SK-N-SH (cell line): ENCODE data around the gene KBTBD2. TPM values are rescaled to one million over a fixed set of nuclear protein-coding genes. Genes with fewer than 3 reads are reported as not detected.

Experiments
- CTCF ChIA-PET: fragments of 300-600, 350-600 bp; formaldehyde crosslinking; extraction: SDS; loops from one replicate; lab custom pipeline; 2021; lab: Yijun Ruan, JAX
- POLR2A ChIA-PET: fragments of 350-600 bp; sonication (Branson Sonifier 250); formaldehyde crosslinking; extraction: SDS; loops from one replicate; lab custom pipeline; 2020; ENCODE audit warnings: antibody characterized with exemption, inconsistent platforms; lab: Yijun Ruan, JAX
- DNase-seq: peaks from one replicate; pipeline ENCODE4 v3.0.0; 2012
- H2AFZ ChIP-seq: fragments of 200-600 bp; sonication (generic); 2 replicates; pipeline ENCODE4 v1.8.1; 2016; ENCODE audit warnings: antibody characterized with exemption, mild to moderate bottlenecking, low read depth
- H3F3A ChIP-seq: fragments of 200-600 bp; sonication (generic); replicated peaks from 2 replicates; pipeline ENCODE3; 2016; ENCODE audit warnings: antibody characterized with exemption, mild to moderate bottlenecking; ENCODE audit not compliant: insufficient read depth
- H3K27ac ChIP-seq, 2 experiments: fragments of 200-500 bp in 1 of 2; fragments of 200-600 bp in 1 of 2; sonication (Bioruptor generic) in 1 of 2; sonication (generic), shearing (Covaris generic) in 1 of 2; 2 replicates each; pipeline versions ENCODE4 v1.5.1 to v1.6.1; 2014 to 2016; ENCODE audit warnings: low read depth in 2 of 2, inconsistent platforms in 1 of 2, low read length in 1 of 2, mild to moderate bottlenecking in 1 of 2, mixed read lengths in 1 of 2
- H3K27me3 ChIP-seq: fragments of 200-600 bp; sonication (generic), shearing (Covaris generic); 2 replicates; pipeline ENCODE4 v1.6.1; 2016; ENCODE audit warnings: mixed run types; ENCODE audit not compliant: insufficient read depth
- H3K36me3 ChIP-seq, 2 experiments: fragments of 200-500 bp in 1 of 2; fragments of 200-600 bp in 1 of 2; sonication (Bioruptor generic) in 1 of 2; sonication (generic) in 1 of 2; replicated peaks in 1 of 2; 2 replicates each; pipeline versions ENCODE3 to v1.5.1; 2014 to 2016; ENCODE audit warnings: low read length in 1 of 2, mild to moderate bottlenecking in 1 of 2; ENCODE audit not compliant: insufficient read depth in 2 of 2, control insufficient read depth in 1 of 2
- H3K4me1 ChIP-seq, 2 experiments: fragments of 200-500 bp in 1 of 2; fragments of 200-600 bp in 1 of 2; sonication (Bioruptor generic) in 1 of 2; sonication (generic), shearing (Covaris generic) in 1 of 2; 2 replicates each; pipeline versions ENCODE4 v1.5.1 to v1.6.1; 2014 to 2016; ENCODE audit warnings: low read depth in 1 of 2, low read length in 1 of 2, mixed run types in 1 of 2; ENCODE audit not compliant: insufficient read depth in 2 of 2, control insufficient read depth in 1 of 2
- H3K4me2 ChIP-seq: fragments of 200-600 bp; sonication (generic), shearing (Covaris generic); 2 replicates; pipeline ENCODE4 v1.6.1; 2017; ENCODE audit warnings: mixed run types
- H3K4me3 ChIP-seq, 2 experiments: fragments of 200-500 bp in 1 of 2; fragments of 200-600 bp in 1 of 2; sonication (Bioruptor generic) in 1 of 2; sonication (generic), shearing (Covaris generic) in 1 of 2; 2 replicates each; pipeline versions ENCODE4 v1.5.1 to v1.8.1; 2014 to 2016; ENCODE audit warnings: low read depth in 2 of 2, inconsistent platforms in 1 of 2, low read length in 1 of 2, mild to moderate bottlenecking in 1 of 2, mixed read lengths in 1 of 2, moderate library complexity in 1 of 2
- H3K79me2 ChIP-seq: fragments of 200-600 bp; sonication (generic); 2 replicates; pipeline ENCODE4 v1.8.1; 2017; ENCODE audit warnings: mild to moderate bottlenecking; ENCODE audit not compliant: insufficient read depth
- H3K9ac ChIP-seq: fragments of 200-600 bp; sonication (generic); 2 replicates; pipeline ENCODE4 v1.6.1; 2017; ENCODE audit warnings: mixed run types
- H3K9me2 ChIP-seq: fragments of 200-600 bp; sonication (generic); 2 replicates; pipeline ENCODE4 v1.6.1; 2017; ENCODE audit warnings: mixed run types
- H3K9me3 ChIP-seq: fragments of 200-600 bp; sonication (generic); 2 replicates; pipeline ENCODE4 v1.6.1; 2017; ENCODE audit warnings: mixed run types, mild to moderate bottlenecking, moderate library complexity
- H4K20me1 ChIP-seq: fragments of 200-600 bp; sonication (generic); 2 replicates; pipeline ENCODE4 v1.6.1; 2017; ENCODE audit warnings: mild to moderate bottlenecking, mixed run types; ENCODE audit not compliant: insufficient read depth
- CHD2 ChIP-seq: fragments of 150-350 bp; IDR thresholded peaks from 2 replicates; pipeline ENCODE4 v1.6.1; 2018; ENCODE audit warnings: low read length; ENCODE audit not compliant: partially characterized antibody
- CTCF ChIP-seq: fragments of 200-600 bp; sonication (generic); IDR thresholded peaks from 2 replicates; pipeline ENCODE4 v1.6.1; 2017; ENCODE audit warnings: antibody characterized with exemption, mild to moderate bottlenecking, moderate library complexity
- ELF1 ChIP-seq: IDR thresholded peaks from 2 replicates; pipeline ENCODE4 v1.4.0; 2012
- EZH2phosphoT487 ChIP-seq: fragments of 200-600 bp; sonication (generic); IDR thresholded peaks from 2 replicates; pipeline ENCODE4 v1.6.1; 2017; ENCODE audit warnings: low read depth, mixed run types, mild to moderate bottlenecking, antibody characterized with exemption, moderate library complexity, borderline replicate concordance
- FOSL2 ChIP-seq: IDR thresholded peaks from 2 replicates; pipeline ENCODE4 v1.4.0; 2012; ENCODE audit warnings: low read depth, mild to moderate bottlenecking, moderate library complexity, borderline replicate concordance
- FOXJ3 ChIP-seq: sonication (generic); formaldehyde crosslinking; IDR thresholded peaks from 2 replicates; pipeline ENCODE4 v1.5.1; 2020; ENCODE audit warnings: mild to moderate bottlenecking, missing genetic modification reagents
- FOXM1 ChIP-seq: IDR thresholded peaks from 2 replicates; pipeline ENCODE4 v1.4.0; 2012; ENCODE audit warnings: low read depth, mild to moderate bottlenecking
- GATA2 ChIP-seq: sonication (generic); formaldehyde crosslinking; IDR thresholded peaks from 2 replicates; pipeline ENCODE4 v1.5.0; 2020; ENCODE audit warnings: mild to moderate bottlenecking, missing genetic modification reagents
- IRF3 ChIP-seq: fragments of 150-350 bp; IDR thresholded peaks from 2 replicates; pipeline ENCODE4 v1.6.1; 2016; ENCODE audit warnings: mild to moderate bottlenecking, low read depth, low read length
- JUND ChIP-seq: IDR thresholded peaks from 2 replicates; pipeline ENCODE4 v1.4.0; 2012
- MAX ChIP-seq: IDR thresholded peaks from 2 replicates; pipeline ENCODE4 v1.4.0; 2012; ENCODE audit warnings: low read depth
- MXI1 ChIP-seq: IDR thresholded peaks from 2 replicates; pipeline ENCODE4 v1.6.1; 2012; ENCODE audit warnings: mild to moderate bottlenecking, low read depth, low read length, improper control_type of control experiment
- NFIC ChIP-seq: IDR thresholded peaks from 2 replicates; pipeline ENCODE4 v1.4.0; 2012; ENCODE audit warnings: borderline replicate concordance
- NRF1 ChIP-seq: IDR thresholded peaks from 2 replicates; pipeline ENCODE4 v1.6.1; 2012; ENCODE audit warnings: low read depth, mild to moderate bottlenecking, low read length
- POLR2AphosphoS5 ChIP-seq: IDR thresholded peaks from 2 replicates; pipeline ENCODE4 v1.6.1; 2012; ENCODE audit warnings: low read depth, low read length
- RAD21 ChIP-seq: IDR thresholded peaks from 2 replicates; pipeline ENCODE4 v1.6.1; 2012; ENCODE audit warnings: mild to moderate bottlenecking, low read length
- RCOR1 ChIP-seq: fragments of 150-350 bp; IDR thresholded peaks from 2 replicates; pipeline ENCODE4 v1.6.1; 2017; ENCODE audit warnings: antibody characterized with exemption, low read length
- REST ChIP-seq: IDR thresholded peaks from 2 replicates; pipeline ENCODE4 v1.6.1; 2012; ENCODE audit warnings: mild to moderate bottlenecking, low read depth, low read length, moderate library complexity
- RXRA ChIP-seq: IDR thresholded peaks from 2 replicates; pipeline ENCODE4 v1.4.0; 2012; ENCODE audit warnings: low read depth, mild to moderate bottlenecking, borderline replicate concordance
- SIN3A ChIP-seq: IDR thresholded peaks from 2 replicates; pipeline ENCODE4 v1.6.1; 2012; ENCODE audit warnings: low read depth, mild to moderate bottlenecking, low read length, moderate library complexity, borderline replicate concordance
- SMC3 ChIP-seq: IDR thresholded peaks from 2 replicates; pipeline ENCODE4 v1.6.1; 2012; ENCODE audit warnings: low read depth, low read length, improper control_type of control experiment
- TAF1 ChIP-seq: IDR thresholded peaks from 2 replicates; pipeline ENCODE4 v1.6.1; 2012; ENCODE audit warnings: low read depth, mild to moderate bottlenecking, low read length, moderate library complexity, borderline replicate concordance
- TCF12 ChIP-seq: IDR thresholded peaks from 2 replicates; pipeline ENCODE4 v1.4.0; 2012
- TEAD4 ChIP-seq: IDR thresholded peaks from 2 replicates; pipeline ENCODE4 v1.4.0; 2012; ENCODE audit warnings: mild to moderate bottlenecking, borderline replicate concordance; ENCODE audit not compliant: insufficient read depth
- USF2 ChIP-seq: fragments of 150-350 bp; IDR thresholded peaks from 2 replicates; pipeline ENCODE4 v1.6.1; 2017; ENCODE audit warnings: antibody characterized with exemption, low read length, low read depth, borderline replicate concordance
- WGBS: methylation state at CpG from one replicate; pipeline ENCODE4 v1.1.6; 2017; ENCODE audit warnings: low lambda C conversion rate; 5-methylcytosine and 5-hydroxymethylcytosine counted together
- polyA plus RNA-seq, 3 experiments: library from polyadenylated mRNA; depleted of rRNA; stranded (reverse); fragments of >200 nt; gene quantifications; 2 replicates each; pipeline ENCODE4 v1.2.3, GENCODE V29; 2012

The KBTBD2 gene
- polyA plus RNA-seq, 1 of the 3 experiments (the other 2 are of a cell fraction): 23.6 TPM

GRCh38 chr7:32891800-32892520, 400 bp upstream of the KBTBD2 start:
- H4K20me1 ChIP-seq: peaks cover 34% of the 10 kb centered on the region
- under 1% methylated on average over 49 of the region's 85 CpGs for WGBS
- peak overlapping the region; percentile 78 to 86 for H3K4me3 ChIP-seq
- H3K27me3 ChIP-seq: no peaks in the 10 kb centered on the region
- no peaks in the 10 kb centered on the region for H3K9me2 ChIP-seq
- H3K79me2 ChIP-seq: peaks cover 40% of the 10 kb centered on the region
- no peaks in the 10 kb centered on the region for H3K9me3 ChIP-seq
- peak overlapping the region; percentile 94 for H3K9ac ChIP-seq
- H2AFZ ChIP-seq: peak overlapping the region; percentile 89
- CTCF ChIA-PET: interaction anchor here (0.6 to 6.1 kb wide), 8 partner anchors 10 to 218 kb away, joined by 3 to 37 read pairs (median 10); no protein-coding TSS in a partner anchor
- peak overlapping the region; percentile 88 for H3K4me2 ChIP-seq
- peaks cover 26 to 30% of the 10 kb centered on the region in 2 experiments; a peak in 3 of 4 replicates for H3K4me1 ChIP-seq
- POLR2A ChIA-PET: interaction anchor here (1.0 to 2.9 kb wide), 6 partner anchors 9 to 1012 kb away, joined by 3 to 18 read pairs (median 7); partner anchors contain the start of genes FKBP9 and NT5C3A
- peaks cover 37% of the 10 kb centered on the region for H3F3A ChIP-seq
- DNase-seq: peak; percentile 96
- H3K27ac ChIP-seq: peak overlapping the region; percentile 98 to 99
- peaks cover 0 to 8% of the 10 kb centered on the region in 2 experiments for H3K36me3 ChIP-seq
- TF ChIP-seq MAX: peak; percentile 88
- TF ChIP-seq POLR2AphosphoS5: peak; percentile 90
- TF ChIP-seq RCOR1: peak; percentile 51
- TF ChIP-seq EZH2phosphoT487: no peak
- no peak for TF ChIP-seq REST
- TF ChIP-seq RXRA: peak; percentile 81; the same call in 1 of the 2 replicates
- no peak for TF ChIP-seq CTCF
- TF ChIP-seq USF2: no peak
- peak; percentile 82 for TF ChIP-seq TAF1
- TF ChIP-seq JUND: no peak
- TF ChIP-seq CHD2: peak; percentile 75
- peak; percentile 67 for TF ChIP-seq ELF1
- peak; percentile 27; the same call in 1 of the 2 replicates for TF ChIP-seq TCF12
- TF ChIP-seq GATA2 (CRISPR knock-in tag): no peak; the same call in 1 of the 2 replicates
- no peak for TF ChIP-seq IRF3
- peak; percentile 56; the same call in 1 of the 2 replicates for TF ChIP-seq SIN3A
- TF ChIP-seq MXI1: peak; percentile 72
- 0 out of 2 replicates have a peak, but pooled peaks have one; percentile 16 for TF ChIP-seq NFIC
- no peak for TF ChIP-seq FOXJ3 (CRISPR knock-in tag)
- TF ChIP-seq FOSL2: no peak
- 0 out of 2 replicates have a peak, but pooled peaks have one; percentile 31 for TF ChIP-seq TEAD4
- no peak for TF ChIP-seq SMC3
- TF ChIP-seq RAD21: no peak
- peak; percentile 84 for TF ChIP-seq NRF1
- no peak for TF ChIP-seq FOXM1
